HCT116 (cell line): Measurements from ENCODE around the gene HMCN2.

Source experiments
- EGR1 ChIP-seq: IDR thresholded peaks from 2 replicates; pipeline ENCODE4 v1.6.1; 2012; ENCODE audit warnings: low read depth
- EZH2 ChIP-seq: fragments of 200-600 bp; sonication (generic); IDR thresholded peaks from 2 replicates; pipeline ENCODE4 v1.6.1; 2017; ENCODE audit warnings: antibody characterized with exemption, mixed run types
- EZH2phosphoT487 ChIP-seq: fragments of 200-600 bp; IDR thresholded peaks from 2 replicates; pipeline ENCODE4 v1.6.1; 2018; ENCODE audit warnings: antibody characterized with exemption, borderline replicate concordance
- JUND ChIP-seq: IDR thresholded peaks from 2 replicates; pipeline ENCODE4 v1.6.1; 2012
- MAX ChIP-seq: IDR thresholded peaks from 2 replicates; pipeline ENCODE4 v1.6.1; 2012
- POLR2A ChIP-seq: IDR thresholded peaks from 2 replicates; pipeline ENCODE4 v1.7.0; 2011; ENCODE audit warnings: borderline replicate concordance; ENCODE audit not compliant: insufficient read depth, insufficient read length; ENCODE audit errors: extremely low read depth
- POLR2AphosphoS5 ChIP-seq: IDR thresholded peaks from 2 replicates; pipeline ENCODE4 v1.6.1; 2011; ENCODE audit warnings: mild to moderate bottlenecking, low read depth, low read length, moderate library complexity
- SP1 ChIP-seq: IDR thresholded peaks from 2 replicates; pipeline ENCODE4 v1.6.1; 2012; ENCODE audit warnings: low read depth
- TCF7L2 ChIP-seq: IDR thresholded peaks from 2 replicates; pipeline ENCODE4 v1.7.0; 2011; ENCODE audit warnings: borderline replicate concordance, inconsistent platforms; ENCODE audit not compliant: insufficient read depth, insufficient read length; ENCODE audit errors: extremely low read depth
- YY1 ChIP-seq: IDR thresholded peaks from 2 replicates; pipeline ENCODE4 v1.6.1; 2011; ENCODE audit warnings: low read length, low read depth, moderate library complexity, mild to moderate bottlenecking; ENCODE audit not compliant: insufficient replicate concordance; ENCODE audit errors: extremely low read depth
- ZFX ChIP-seq: fragments of 450-650 bp; IDR thresholded peaks from 2 replicates; pipeline ENCODE4 v1.6.1; 2017
- ZNF274 ChIP-seq: fragments of 200-500 bp; sonication (Bioruptor generic); IDR thresholded peaks from 2 replicates; pipeline ENCODE4 v1.6.1; 2014; ENCODE audit warnings: mild to moderate bottlenecking, low read depth, low read length, inconsistent platforms
- TF ChIP-seq, protein P1 (sequence below), 3 experiments: fragments of 200-600 bp in 1 of 3; sonication (generic) in 1 of 3; IDR thresholded peaks in 2 of 3; conservative IDR thresholded peaks in 1 of 3; 2 replicates each; pipeline ENCODE4 v1.5.1; 2012 to 2017; ENCODE audit warnings: low read depth in 2 of 3, low read length in 2 of 3, antibody characterized with exemption in 1 of 3, borderline replicate concordance in 1 of 3, control low read depth in 1 of 3, mild to moderate bottlenecking in 1 of 3, mixed read lengths in 1 of 3, mixed run types in 1 of 3, moderate library complexity in 1 of 3; ENCODE audit not compliant: insufficient read depth in 1 of 3

DNA sequence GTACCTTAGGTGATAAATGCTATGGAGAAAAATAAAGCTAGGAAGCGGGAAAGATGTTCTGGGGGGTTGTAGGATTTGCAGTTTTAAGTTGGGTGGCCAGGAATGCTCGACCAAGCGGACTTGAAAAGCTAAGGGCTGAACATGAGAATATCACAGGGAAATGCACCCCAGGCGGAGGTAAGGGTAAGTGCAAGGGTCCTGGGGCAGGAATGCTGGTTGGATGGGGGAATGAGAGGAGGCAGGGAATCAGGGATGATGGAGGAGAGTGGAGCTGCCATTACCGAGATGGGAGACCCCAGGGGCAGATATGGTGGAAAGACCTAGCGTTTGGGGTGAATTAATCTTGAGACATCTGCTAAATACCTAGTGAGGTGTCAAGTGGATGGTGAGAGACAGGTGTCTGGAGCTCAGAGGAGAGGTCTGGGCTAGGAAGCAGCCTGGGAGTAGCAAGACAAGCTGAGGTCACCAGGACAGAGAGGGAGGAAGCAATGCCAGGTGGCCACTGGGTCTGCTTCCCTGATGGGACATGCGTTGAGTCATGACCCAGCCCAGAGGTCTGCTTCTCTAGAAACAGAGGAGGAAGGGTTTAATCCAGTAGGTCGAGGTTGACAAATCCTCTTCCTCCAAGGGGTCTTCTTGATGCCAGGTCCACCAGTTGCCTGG is 101.5 kb downstream of the HMCN2 start:
- TF ChIP-seq, protein P1, sequence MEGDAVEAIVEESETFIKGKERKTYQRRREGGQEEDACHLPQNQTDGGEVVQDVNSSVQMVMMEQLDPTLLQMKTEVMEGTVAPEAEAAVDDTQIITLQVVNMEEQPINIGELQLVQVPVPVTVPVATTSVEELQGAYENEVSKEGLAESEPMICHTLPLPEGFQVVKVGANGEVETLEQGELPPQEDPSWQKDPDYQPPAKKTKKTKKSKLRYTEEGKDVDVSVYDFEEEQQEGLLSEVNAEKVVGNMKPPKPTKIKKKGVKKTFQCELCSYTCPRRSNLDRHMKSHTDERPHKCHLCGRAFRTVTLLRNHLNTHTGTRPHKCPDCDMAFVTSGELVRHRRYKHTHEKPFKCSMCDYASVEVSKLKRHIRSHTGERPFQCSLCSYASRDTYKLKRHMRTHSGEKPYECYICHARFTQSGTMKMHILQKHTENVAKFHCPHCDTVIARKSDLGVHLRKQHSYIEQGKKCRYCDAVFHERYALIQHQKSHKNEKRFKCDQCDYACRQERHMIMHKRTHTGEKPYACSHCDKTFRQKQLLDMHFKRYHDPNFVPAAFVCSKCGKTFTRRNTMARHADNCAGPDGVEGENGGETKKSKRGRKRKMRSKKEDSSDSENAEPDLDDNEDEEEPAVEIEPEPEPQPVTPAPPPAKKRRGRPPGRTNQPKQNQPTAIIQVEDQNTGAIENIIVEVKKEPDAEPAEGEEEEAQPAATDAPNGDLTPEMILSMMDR (IDR thresholded peaks at IDR 0.05 in 2 of 3, conservative IDR thresholded peaks at IDR 0.05 in 1 of 3; ENCODE audit: borderline replicate concordance in 1 of 3, insufficient read depth in 1 of 3, low read depth in 2 of 3, low read length in 2 of 3), result no peak
- TF ChIP-seq JUND (no peak), POLR2A (no peak), EZH2phosphoT487 (no peak), EGR1 (no peak), MAX (no peak), EZH2 (no peak), YY1 (no peak), POLR2AphosphoS5 (no peak), ZNF274 (no peak), SP1 (no peak), ZFX (no peak), TCF7L2 (no peak)
